ENCODE measurements around the gene PRKCE.

DNA sequence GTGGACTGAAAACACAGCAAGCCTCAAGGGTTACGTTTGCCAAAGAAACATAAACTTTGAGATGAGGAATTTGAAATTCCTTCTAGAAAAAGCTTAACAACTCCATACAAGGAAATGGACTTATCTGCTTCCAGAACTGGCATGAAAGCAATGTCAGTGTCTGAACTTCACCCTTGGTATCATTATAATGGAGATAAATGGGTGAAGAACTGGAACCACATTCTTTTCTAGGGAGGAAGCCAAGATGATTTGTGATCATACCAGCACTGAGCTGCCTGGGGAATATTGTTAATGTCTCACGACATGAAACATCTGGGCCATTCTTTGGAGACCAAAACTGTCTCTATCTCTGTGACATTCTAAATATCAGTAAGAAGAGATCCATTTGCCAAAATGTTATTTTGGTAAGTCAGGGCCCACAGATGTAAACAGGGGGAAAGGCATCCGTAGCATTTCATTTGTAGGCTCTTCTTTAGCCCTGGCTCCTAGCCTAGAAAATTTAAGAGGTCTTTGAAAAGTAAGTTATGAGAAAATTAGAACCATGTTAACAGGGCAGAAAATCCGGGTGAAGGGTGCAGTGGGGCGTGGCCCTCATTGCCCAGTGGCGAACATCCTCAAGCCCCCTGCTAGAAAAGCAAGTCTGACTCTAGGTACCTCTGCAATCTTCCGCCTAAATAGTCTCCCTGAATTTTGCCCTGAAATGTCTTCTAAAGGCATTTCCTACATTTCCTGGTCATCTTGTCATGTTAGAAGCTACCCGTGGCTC, 350.4 kb downstream of the PRKCE start:
- TF ChIP-seq, protein P1, sequence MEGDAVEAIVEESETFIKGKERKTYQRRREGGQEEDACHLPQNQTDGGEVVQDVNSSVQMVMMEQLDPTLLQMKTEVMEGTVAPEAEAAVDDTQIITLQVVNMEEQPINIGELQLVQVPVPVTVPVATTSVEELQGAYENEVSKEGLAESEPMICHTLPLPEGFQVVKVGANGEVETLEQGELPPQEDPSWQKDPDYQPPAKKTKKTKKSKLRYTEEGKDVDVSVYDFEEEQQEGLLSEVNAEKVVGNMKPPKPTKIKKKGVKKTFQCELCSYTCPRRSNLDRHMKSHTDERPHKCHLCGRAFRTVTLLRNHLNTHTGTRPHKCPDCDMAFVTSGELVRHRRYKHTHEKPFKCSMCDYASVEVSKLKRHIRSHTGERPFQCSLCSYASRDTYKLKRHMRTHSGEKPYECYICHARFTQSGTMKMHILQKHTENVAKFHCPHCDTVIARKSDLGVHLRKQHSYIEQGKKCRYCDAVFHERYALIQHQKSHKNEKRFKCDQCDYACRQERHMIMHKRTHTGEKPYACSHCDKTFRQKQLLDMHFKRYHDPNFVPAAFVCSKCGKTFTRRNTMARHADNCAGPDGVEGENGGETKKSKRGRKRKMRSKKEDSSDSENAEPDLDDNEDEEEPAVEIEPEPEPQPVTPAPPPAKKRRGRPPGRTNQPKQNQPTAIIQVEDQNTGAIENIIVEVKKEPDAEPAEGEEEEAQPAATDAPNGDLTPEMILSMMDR (IDR thresholded peaks at IDR 0.05; ENCODE audit: extremely low read depth in 1 of 2, insufficient read depth in 1 of 2, low read depth in 1 of 2, low read length in 2 of 2), result no peak
- TF ChIP-seq POLR2A (IDR thresholded peaks at IDR 0.05; ENCODE audit: low read depth, low read length), result no peak
